GM12891 (cell line): ENCODE measurements around the gene EBI3.

ENCODE experiments used
- POLR2A ChIP-seq: IDR thresholded peaks from 2 replicates; pipeline ENCODE4 v1.6.1; 2011; ENCODE audit warnings: low read depth, low read length, control low read depth
- POLR2AphosphoS5 ChIP-seq: IDR thresholded peaks from 2 replicates; pipeline ENCODE4 v1.6.1; 2011; ENCODE audit warnings: low read depth, low read length, control low read depth
- POU2F2 ChIP-seq: IDR thresholded peaks from 2 replicates; pipeline ENCODE4 v1.6.1; 2011; ENCODE audit warnings: low read depth, mild to moderate bottlenecking, control low read depth, low read length, moderate library complexity

- TF ChIP-seq POLR2A (no peak), POU2F2 (no peak), POLR2AphosphoS5 (no peak)
These were observed 48.2 kb upstream of the EBI3 start for GRCh38 chr19:4181053-4181508.
